Right lobe of liver (tissue), 6 donors: Measurements from ENCODE around the gene UBE2E1. TPM values are rescaled to one million over a fixed set of nuclear protein-coding genes. Genes with fewer than 3 reads are reported as not detected.

Experiments used
- ATAC-seq, 4 donors: fragments of 200-7000 bp; cut with Tn5 transposase; one replicate each; pipeline ENCODE4 v1.9.1; 2020; ENCODE audit warnings: mild to moderate bottlenecking in 4 of 4, moderate library complexity in 4 of 4
- DNase-seq, 3 donors: peaks; one replicate each; pipeline ENCODE4 v3.0.0-alpha.2; 2020
- H3K27ac ChIP-seq, 3 donors: fragments of 200-600 bp; one replicate each; pipeline ENCODE4 v1.8.0; 2022
- H3K27me3 ChIP-seq, 2 donors: fragments of 200-600 bp; one replicate each; pipeline ENCODE4 v1.8.0; 2022
- H3K36me3 ChIP-seq, 4 donors: fragments of 200-600 bp; sonication (generic) in 1 of 4; one replicate each; pipeline versions ENCODE4 v1.5.1 to v1.8.0; 2017 to 2022; ENCODE audit warnings: control low read depth in 1 of 4
- H3K4me1 ChIP-seq, 4 donors: fragments of 200-600 bp; sonication (generic) in 1 of 4; one replicate each; pipeline versions ENCODE4 v1.5.1 to v1.8.0; 2017 to 2022; ENCODE audit warnings: control low read depth in 1 of 4
- H3K4me3 ChIP-seq, 3 donors: fragments of 200-600 bp; one replicate each; pipeline ENCODE4 v1.8.0; 2022
- H3K9me3 ChIP-seq, 4 donors: fragments of 200-600 bp; sonication (generic) in 1 of 4; one replicate each; pipeline versions ENCODE4 v1.5.1 to v1.8.0; 2017 to 2022; ENCODE audit warnings: control low read depth in 1 of 4
- CTCF ChIP-seq, 4 donors: fragments of 200-600 bp in 3 of 4; fragments of 450-650 bp in 1 of 4; IDR thresholded peaks; one replicate each; pipeline versions ENCODE4 v1.5.1 to v1.8.0; 2016 to 2022; ENCODE audit warnings: antibody characterized with exemption in 4 of 4, mild to moderate bottlenecking in 2 of 4
- POLR2A ChIP-seq: fragments of 450-650 bp; IDR thresholded peaks from one replicate; pipeline ENCODE4 v1.6.1; 2017; ENCODE audit warnings: antibody characterized with exemption, mild to moderate bottlenecking
- WGBS: methylation state at CpG from one replicate; pipeline ENCODE4 v1.1.6; 2018; ENCODE audit warnings: low coverage, low lambda C conversion rate; ENCODE audit not compliant: insufficient coverage; ENCODE audit errors: missing lambda C conversion rate; 5-methylcytosine and 5-hydroxymethylcytosine counted together
- intact Hi-C, 2 donors: fragments of 100-400 bp; cut with DNase I; formaldehyde crosslinking; loops; one replicate each; pipeline versions ENCODE4 v1.11.2 to v1.14.1; 2022
- total RNA-seq, 6 experiments: library from RNA; depleted of rRNA in 2 of 6; stranded (reverse); fragments of >200 nt in 2 of 6; fragmentation: NEBNext Ultra II Directional in 3 of 6; extraction: Animal tissue kit (Norgen Biotek cat#: 25700) in 3 of 6; gene quantifications; one replicate each; pipeline versions ENCODE4 v1.1.0 to v1.2.4, GENCODE V29; 2016 to 2023
- donor health status: DM: no; HTN: yes; CAD: no.
- donor health status: DM: no; HTN: no; CAD: no.
- donor health status: DM: no; HTN: no; CAD: no.
- donor health status: DM: no; HTN: yes; CAD: no.
- donor health status: DM: no; HTN: yes; CAD: no.

Gene UBE2E1
- total RNA-seq, 6 experiments from 2014 or later: 20.8 to 40.4 (median 29.7) TPM

- ATAC-seq: no peak
- Histone ChIP-seq H3K27me3 (no peaks in the 10 kb centered on the region), H3K4me3 (no peak overlapping the region), H3K4me1 (peaks cover 0 to 14% (median 4%) of the 10 kb centered on the region in 4 donors), H3K27ac (no peak overlapping the region), H3K9me3 (no peaks in the 10 kb centered on the region), H3K36me3 (no peaks in the 10 kb centered on the region)
- 94% methylated on average over 7 of the region's 7 CpGs for WGBS
- TF ChIP-seq CTCF (IDR thresholded peaks at IDR 0.05): no peak
- no peak for TF ChIP-seq POLR2A
- no peak for DNase-seq
- intact Hi-C loops: no loop called here
These were observed 54.2 kb downstream of the UBE2E1 start for GRCh38 chr3:23859839-23860382.

GRCh38 chr3:23861689-23862088 is 55.9 kb downstream of the UBE2E1 start:
- Histone ChIP-seq H3K4me1 (peaks cover 0 to 21% (median 5%) of the 10 kb centered on the region in 4 donors), H3K36me3 (no peaks in the 10 kb centered on the region), H3K27me3 (no peaks in the 10 kb centered on the region), H3K4me3 (no peak overlapping the region), H3K9me3 (no peaks in the 10 kb centered on the region), H3K27ac (no peak overlapping the region)
- intact Hi-C loops: no loop called here
- whole genome bisulfite sequencing: no CpG with 5 or more reads among the region's 9 CpGs
- DNase-seq: no peak
- TF ChIP-seq CTCF (IDR thresholded peaks at IDR 0.05) (no peak), POLR2A (no peak)
- no peak for ATAC-seq

- Histone ChIP-seq H3K4me1 (peaks cover 0 to 23% (median 4%) of the 10 kb centered on the region in 4 donors), H3K36me3 (no peaks in the 10 kb centered on the region), H3K27ac (no peak overlapping the region), H3K4me3 (no peak overlapping the region), H3K9me3 (no peaks in the 10 kb centered on the region), H3K27me3 (no peaks in the 10 kb centered on the region)
- intact Hi-C loops: no loop called here
- WGBS: 89% methylated on average over 1 of the region's 1 CpG
- TF ChIP-seq CTCF (IDR thresholded peaks at IDR 0.05) (no peak), POLR2A (no peak)
- ATAC-seq (no peak), DNase-seq (no peak)
These were observed 57.3 kb downstream of the UBE2E1 start for GRCh38 chr3:23863060-23863459.

- Histone ChIP-seq H3K36me3 (no peaks in the 10 kb centered on the region), H3K4me3 (no peak overlapping the region), H3K9me3 (no peaks in the 10 kb centered on the region), H3K4me1 (peaks cover 0 to 15% (median 4%) of the 10 kb centered on the region in 4 donors), H3K27me3 (no peaks in the 10 kb centered on the region), H3K27ac (no peak overlapping the region)
- ATAC-seq (peak; percentile 24 to 44 (median 35)), DNase-seq (no peak)
- TF ChIP-seq CTCF (IDR thresholded peaks at IDR 0.05) (no peak), POLR2A (no peak)
- WGBS: 100% methylated on average over 1 of the region's 1 CpG
- intact Hi-C loops: no loop called here
These were observed 59.2 kb downstream of the UBE2E1 start for GRCh38 chr3:23864931-23865330.
